Right ventricle myocardium superior (tissue), 1 donor: ENCODE data around the gene CPED1. TPM values are rescaled to one million over a fixed set of nuclear protein-coding genes. Genes with fewer than 3 reads are reported as not detected.
"Not testable (repeated sequence)": the region's sequence is repeated elsewhere in the genome, so short reads cannot be mapped to it uniquely, and the experiment has no call there.

Experiments used
- ATAC-seq: fragments of 200-7000 bp; cut with Tn5 transposase; one replicate; pipeline ENCODE4 v1.9.1; 2020; ENCODE audit warnings: mild to moderate bottlenecking; ENCODE audit not compliant: poor library complexity
- DNase-seq: peaks from one replicate; pipeline ENCODE4 v3.0.0-alpha.2; 2020
- intact Hi-C: fragments of 100-400 bp; cut with DNase I; formaldehyde crosslinking; loops from one replicate; pipeline ENCODE4 v1.11.2; 2022
- total RNA-seq: library from RNA; stranded (reverse); fragmentation: NEBNext Ultra II Directional; extraction: Animal tissue kit (Norgen Biotek cat#: 25700); gene quantifications from one replicate; pipeline ENCODE4 v1.2.1, GENCODE V29; 2021
- donor health status: DM: no; HTN: yes; CAD: no; lungs with severe emphysema.

Gene CPED1
- total RNA-seq, 1 donor from 2014 or later = 26.2 TPM

- ATAC-seq (no peak), DNase-seq (no peak)
- intact Hi-C loops = no loop called here
Measured at GRCh38 chr7:121101083-121101482, 112.6 kb downstream of the CPED1 start.

- DNase-seq = no peak
- intact Hi-C loops = no loop called here
- no peak for ATAC-seq
Measured at GRCh38 chr7:121101621-121102020, 113.1 kb downstream of the CPED1 start.

- DNase-seq (no peak), ATAC-seq (no peak)
- intact Hi-C loops = no loop called here
Measured at GRCh38 chr7:121102619-121103018, 114.1 kb downstream of the CPED1 start.

GRCh38 chr7:121103086-121103485 is 114.6 kb downstream of the CPED1 start:
- intact Hi-C loops = no loop called here
- ATAC-seq (no peak), DNase-seq (no peak)

GRCh38 chr7:121103579-121103978 is 115.1 kb downstream of the CPED1 start:
- intact Hi-C loops = no loop called here
- no peak for DNase-seq
- peak; percentile 73 for ATAC-seq

- DNase-seq (no peak), ATAC-seq (no peak)
- intact Hi-C loops = no loop called here
Measured at GRCh38 chr7:121105262-121105661, 116.8 kb downstream of the CPED1 start.

GRCh38 chr7:121107923-121108498 is 119.5 kb downstream of the CPED1 start:
- no peak for DNase-seq
- intact Hi-C loops = no loop called here
- peak; percentile 85 for ATAC-seq

- no peak for ATAC-seq
- intact Hi-C loops = no loop called here
Measured at GRCh38 chr7:121109145-121109544, 120.6 kb downstream of the CPED1 start.

GRCh38 chr7:121113288-121113687 is 124.8 kb downstream of the CPED1 start:
- DNase-seq (no peak), ATAC-seq (no peak)
- intact Hi-C loops = no loop called here

More at GRCh38 chr7:121109145-121109544, 120.6 kb downstream of the CPED1 start:
- DNase-seq = no peak

GRCh38 chr7:121116396-121116795 is 127.9 kb downstream of the CPED1 start:
- intact Hi-C loops = no loop called here
- ATAC-seq = no peak
- no peak for DNase-seq

- intact Hi-C loops = no loop called here
- DNase-seq = no peak
Measured at GRCh38 chr7:121119047-121119446, 130.5 kb downstream of the CPED1 start.

GRCh38 chr7:121123032-121123431 is 134.5 kb downstream of the CPED1 start:
- no peak for ATAC-seq
- DNase-seq = no peak
- intact Hi-C loops = no loop called here

More at GRCh38 chr7:121119047-121119446, 130.5 kb downstream of the CPED1 start:
- no peak for ATAC-seq

- DNase-seq, intact Hi-C loops, ATAC-seq: not testable (repeated sequence)
Measured at GRCh38 chr7:121125454-121125853, 136.9 kb downstream of the CPED1 start.

GRCh38 chr7:121126201-121126600 is 137.7 kb downstream of the CPED1 start:
- DNase-seq (no peak), ATAC-seq (no peak)
- intact Hi-C loops = no loop called here

- ATAC-seq (no peak), DNase-seq (no peak)
- intact Hi-C loops = no loop called here
Measured at GRCh38 chr7:121126801-121127534, 138.5 kb downstream of the CPED1 start.

- DNase-seq (no peak), ATAC-seq (no peak)
- intact Hi-C loops = no loop called here
Measured at GRCh38 chr7:121132940-121133339, 144.4 kb downstream of the CPED1 start.

- intact Hi-C loops = no loop called here
- DNase-seq = no peak
- ATAC-seq = no peak
Measured at GRCh38 chr7:121133444-121133843, 144.9 kb downstream of the CPED1 start.

GRCh38 chr7:121137580-121137979 is 149.1 kb downstream of the CPED1 start:
- intact Hi-C loops = no loop called here
- DNase-seq = no peak
- no peak for ATAC-seq

- no peak for ATAC-seq
- intact Hi-C loops = no loop called here
- DNase-seq = no peak
Measured at GRCh38 chr7:121138262-121138933, 149.9 kb downstream of the CPED1 start.

- ATAC-seq (no peak), DNase-seq (no peak)
- intact Hi-C loops = no loop called here
Measured at GRCh38 chr7:121139427-121139826, 150.9 kb downstream of the CPED1 start.
